Activated T-cell treated with anti-CD3 and anti-CD28 coated beads for 24 hours (primary cell): ENCODE results near the gene TPR.

Source experiments
- DNase-seq: peaks from one replicate; pipeline ENCODE4 v3.0.0-alpha.2; 2020; ENCODE audit warnings: low read depth

The TPR gene

DNA sequence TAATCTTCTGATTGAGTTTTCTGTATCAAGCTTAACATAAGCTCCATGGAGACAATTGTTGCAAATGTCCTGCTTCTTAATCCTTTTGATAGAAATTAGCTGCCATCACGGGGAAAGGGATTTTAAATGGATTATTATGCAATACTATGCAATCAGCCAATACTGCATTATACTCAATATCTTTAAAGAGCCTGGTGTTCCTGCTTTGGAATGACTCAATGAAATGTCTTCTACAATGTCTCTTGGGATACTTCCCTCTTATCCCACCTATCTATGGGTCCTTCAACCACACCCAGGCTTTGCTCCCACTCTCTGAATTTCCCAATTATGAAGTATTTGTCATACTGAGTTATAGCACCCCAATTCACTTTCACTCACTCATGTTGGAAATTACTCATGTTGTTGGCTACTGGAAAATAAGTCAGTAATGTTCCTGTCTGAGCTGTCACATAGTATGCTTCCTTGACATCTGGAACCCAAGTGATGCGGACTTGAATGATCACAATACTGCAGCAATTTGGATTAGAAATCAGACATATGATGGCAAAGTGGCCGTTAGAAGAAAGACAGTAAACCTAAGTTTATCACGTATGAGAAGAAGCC lies 85.0 kb downstream of the TPR start:
- no peak for DNase-seq

DNA sequence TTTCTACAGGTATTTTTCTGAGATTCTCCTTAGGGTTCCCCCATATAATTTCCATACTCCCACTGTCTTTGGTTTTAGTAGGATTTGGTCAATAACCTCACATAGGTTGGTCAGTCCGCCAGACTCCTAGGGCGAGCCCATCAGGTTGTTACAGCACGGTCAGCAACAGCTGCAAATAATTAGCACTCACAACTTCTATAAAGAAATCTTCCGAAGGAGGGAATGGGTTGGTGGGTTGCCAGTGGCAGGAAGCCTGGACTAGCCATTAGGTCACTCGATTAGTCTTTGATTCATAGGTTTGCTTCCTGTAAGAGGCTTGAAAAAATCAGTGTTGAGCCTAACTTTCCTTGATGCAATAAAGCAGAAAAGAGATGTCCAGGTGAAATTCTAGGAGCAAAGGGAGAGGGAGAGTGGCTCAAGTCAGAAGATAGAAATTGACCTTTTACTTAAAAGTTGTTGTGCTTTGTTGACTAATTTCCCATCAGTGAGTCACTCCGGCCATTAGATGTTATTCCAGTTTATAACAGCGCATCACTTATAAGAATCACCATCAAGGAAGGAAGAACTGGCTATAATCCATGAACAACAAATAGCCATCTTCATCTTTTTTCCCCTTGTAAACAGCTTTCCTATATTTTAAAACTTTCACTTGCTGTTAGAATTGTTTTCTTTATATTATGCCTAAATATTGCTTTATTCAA lies 88.3 kb downstream of the TPR start:
- no peak for DNase-seq

DNA sequence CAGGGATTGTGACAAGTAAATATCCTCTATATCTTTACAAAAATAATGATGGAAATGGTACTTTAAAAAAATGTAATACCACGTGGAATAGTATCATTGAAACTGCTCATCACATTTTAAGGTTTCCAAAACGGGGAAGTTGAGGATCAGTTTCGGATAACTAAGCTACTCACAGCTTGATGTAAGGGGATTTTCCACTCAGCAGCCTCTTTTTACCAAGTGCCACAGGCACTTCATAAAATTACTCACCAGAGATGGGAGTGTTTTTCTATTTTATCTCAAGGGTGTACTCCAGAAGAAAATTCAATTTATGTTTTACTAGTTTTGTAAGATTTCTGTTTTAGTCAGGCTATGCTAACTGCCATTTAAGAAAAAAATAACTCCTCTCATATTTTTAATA lies 91.7 kb downstream of the TPR start:
- no peak for DNase-seq

DNA sequence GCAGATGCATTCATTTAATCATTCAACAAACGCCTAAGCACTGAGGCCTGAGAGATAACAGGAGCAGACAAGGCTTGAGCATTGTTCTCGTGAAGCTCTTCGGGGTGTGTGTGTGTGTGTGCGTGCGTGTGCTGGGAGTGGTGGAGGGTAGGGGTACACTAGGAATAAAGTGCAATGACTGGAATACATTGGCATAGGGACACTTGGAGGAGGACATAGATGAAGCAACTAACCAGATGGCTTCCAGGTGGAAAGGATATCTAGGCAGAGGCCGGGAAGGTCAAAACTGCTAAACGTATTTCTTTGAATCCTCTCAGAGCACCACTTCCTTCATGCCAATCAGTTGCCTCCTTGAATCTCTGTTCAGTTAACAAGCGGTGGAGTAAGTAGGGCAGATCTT lies 92.6 kb downstream of the TPR start:
- no peak for DNase-seq

DNA sequence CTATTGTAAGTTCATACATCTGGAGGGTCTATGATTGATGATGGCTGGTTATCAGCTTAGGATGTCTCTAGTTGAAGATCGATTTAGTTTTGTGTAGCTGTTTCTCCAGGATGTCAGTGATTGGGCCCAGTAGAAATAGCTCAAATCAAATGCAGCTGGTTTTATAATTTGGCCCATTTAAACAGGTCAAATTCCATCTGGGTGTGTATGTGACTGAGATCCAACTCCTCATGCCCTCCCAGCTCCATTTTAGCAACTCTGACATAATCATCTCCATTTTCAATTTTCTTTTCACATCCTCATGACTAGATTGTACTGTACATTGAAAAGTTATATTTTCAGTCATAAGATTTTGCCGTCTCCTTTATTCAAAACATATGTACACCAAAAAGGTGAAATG lies 99.2 kb downstream of the TPR start:
- DNase-seq = no peak

DNA sequence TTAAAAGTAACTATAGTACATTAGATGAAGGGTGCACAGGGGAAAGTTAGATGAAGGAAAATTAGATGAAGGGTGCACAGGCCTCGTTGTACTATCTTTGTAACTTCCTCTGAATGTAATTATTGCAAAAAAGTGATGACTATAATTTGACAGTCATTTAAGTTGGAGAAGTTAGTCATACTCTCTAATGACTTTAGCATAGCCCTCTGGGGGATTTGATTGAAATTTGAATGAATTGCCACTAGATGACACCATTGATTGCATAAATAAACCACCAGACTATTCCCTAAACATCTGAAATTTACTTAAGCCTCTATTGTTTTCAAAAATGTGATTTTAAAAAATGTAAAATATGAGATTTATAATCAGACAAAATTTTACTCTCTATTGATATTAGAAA lies 102.6 kb downstream of the TPR start:
- no peak for DNase-seq

DNA sequence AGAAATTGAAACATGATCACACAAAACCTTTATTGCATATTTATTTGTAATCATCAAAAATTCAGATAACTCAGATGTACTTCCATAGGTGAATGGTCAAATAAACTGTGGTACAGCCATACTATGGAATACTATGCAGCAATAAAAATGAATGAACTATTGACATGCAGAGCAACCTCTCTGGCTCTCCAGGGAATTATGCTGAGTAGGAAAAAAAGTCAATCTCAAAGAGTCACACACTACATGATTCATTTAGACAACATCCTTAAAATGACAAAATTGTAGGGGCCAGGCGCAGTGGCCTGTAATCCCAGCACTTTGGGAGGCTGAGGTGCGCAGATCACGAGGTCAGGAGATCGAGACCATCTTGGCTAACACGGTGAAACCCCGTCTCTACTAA lies 104.0 kb downstream of the TPR start:
- no peak for DNase-seq
